Measurements from ENCODE around the gene PPIC.
"Not testable (repeated sequence)": the region's sequence is repeated elsewhere in the genome, so short reads cannot be mapped to it uniquely, and the experiment has no call there.

The PPIC gene

GRCh38 chr5:123007182-123007581, 29.3 kb downstream of the PPIC start:
- DNase-seq: no peak

- no peak for DNase-seq
Measured at GRCh38 chr5:123001808-123002207, 34.7 kb downstream of the PPIC start.

- DNase-seq: no peak
Measured at GRCh38 chr5:123000731-123001130, 35.8 kb downstream of the PPIC start.

- peak; percentile 8 for DNase-seq
Measured at GRCh38 chr5:122999947-123000563, 36.5 kb downstream of the PPIC start.

GRCh38 chr5:122997294-122997693, 39.2 kb downstream of the PPIC start:
- no peak for DNase-seq

GRCh38 chr5:122996091-122996490, 40.4 kb downstream of the PPIC start:
- no peak for DNase-seq

GRCh38 chr5:122985954-122986721, 50.4 kb downstream of the PPIC start:
- DNase-seq: no peak

GRCh38 chr5:122985006-122985700, 51.4 kb downstream of the PPIC start:
- no peak for DNase-seq

GRCh38 chr5:122984425-122984824, 52.1 kb downstream of the PPIC start:
- no peak for DNase-seq

GRCh38 chr5:122982376-122982775, 54.1 kb downstream of the PPIC start:
- no peak for DNase-seq

- no peak for DNase-seq
Measured at GRCh38 chr5:122981846-122982245, 54.7 kb downstream of the PPIC start.

- no peak for DNase-seq
Measured at GRCh38 chr5:122978644-122979297, 57.8 kb downstream of the PPIC start.

GRCh38 chr5:122978068-122978467, 58.5 kb downstream of the PPIC start:
- no peak for DNase-seq

- no peak for DNase-seq
Measured at GRCh38 chr5:122977319-122977718, 59.2 kb downstream of the PPIC start.

GRCh38 chr5:122974251-122974650, 62.3 kb downstream of the PPIC start:
- not testable (repeated sequence) for DNase-seq

GRCh38 chr5:122973759-122974158, 62.8 kb downstream of the PPIC start:
- not testable (repeated sequence) for DNase-seq
